NT2/D1 (cell line): ENCODE data around the gene THSD7A.

Experiments
- YY1 ChIP-seq: IDR thresholded peaks from 2 replicates; pipeline ENCODE4 v1.6.1; 2011; ENCODE audit not compliant: insufficient read length, insufficient read depth
- ZNF274 ChIP-seq: IDR thresholded peaks from 2 replicates; pipeline ENCODE4 v1.6.1; 2011; ENCODE audit warnings: mild to moderate bottlenecking, low read depth, low read length

- no peak for TF ChIP-seq ZNF274
- TF ChIP-seq YY1: no peak
Measured at GRCh38 chr7:11642841-11643240, 189.2 kb downstream of the THSD7A start.
